ENCODE data around the gene DDX46. TPM values are rescaled to one million over a fixed set of nuclear protein-coding genes. Genes with fewer than 3 reads are reported as not detected.

Gene DDX46
- total and polyA plus RNA-seq, 2 experiments from 2014 or later, result 15.3 to 31.0 TPM

- 5% methylated on average over 69 of the region's 79 CpGs for WGBS (ENCODE audit: low lambda C conversion rate, missing lambda C conversion rate)
- H3K4me2 ChIP-seq, result peak within 1 kb of the TSS; percentile 74
- no peak for TF ChIP-seq EZH2 (IDR thresholded peaks at IDR 0.05; ENCODE audit: borderline replicate concordance)
- TF ChIP-seq EZH2phosphoT487 (IDR thresholded peaks at IDR 0.05; ENCODE audit: low read depth, severe bottlenecking, unreplicated experiment), result no peak
- TF ChIP-seq, protein P1, sequence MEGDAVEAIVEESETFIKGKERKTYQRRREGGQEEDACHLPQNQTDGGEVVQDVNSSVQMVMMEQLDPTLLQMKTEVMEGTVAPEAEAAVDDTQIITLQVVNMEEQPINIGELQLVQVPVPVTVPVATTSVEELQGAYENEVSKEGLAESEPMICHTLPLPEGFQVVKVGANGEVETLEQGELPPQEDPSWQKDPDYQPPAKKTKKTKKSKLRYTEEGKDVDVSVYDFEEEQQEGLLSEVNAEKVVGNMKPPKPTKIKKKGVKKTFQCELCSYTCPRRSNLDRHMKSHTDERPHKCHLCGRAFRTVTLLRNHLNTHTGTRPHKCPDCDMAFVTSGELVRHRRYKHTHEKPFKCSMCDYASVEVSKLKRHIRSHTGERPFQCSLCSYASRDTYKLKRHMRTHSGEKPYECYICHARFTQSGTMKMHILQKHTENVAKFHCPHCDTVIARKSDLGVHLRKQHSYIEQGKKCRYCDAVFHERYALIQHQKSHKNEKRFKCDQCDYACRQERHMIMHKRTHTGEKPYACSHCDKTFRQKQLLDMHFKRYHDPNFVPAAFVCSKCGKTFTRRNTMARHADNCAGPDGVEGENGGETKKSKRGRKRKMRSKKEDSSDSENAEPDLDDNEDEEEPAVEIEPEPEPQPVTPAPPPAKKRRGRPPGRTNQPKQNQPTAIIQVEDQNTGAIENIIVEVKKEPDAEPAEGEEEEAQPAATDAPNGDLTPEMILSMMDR (IDR thresholded peaks at IDR 0.05; ENCODE audit: poor library complexity), result no peak
- no peaks in the 10 kb centered on the region for H4K20me1 ChIP-seq (ENCODE audit: insufficient read depth, poor library complexity, severe bottlenecking)
- peak within 1 kb of the TSS; percentile 96 for H2AFZ ChIP-seq
- no peaks in the 10 kb centered on the region for H3K36me3 ChIP-seq (replicated peaks; ENCODE audit: insufficient read depth, low read depth)
- no peaks in the 10 kb centered on the region for H3K9me2 ChIP-seq (replicated peaks; ENCODE audit: insufficient read depth)
- no peaks in the 10 kb centered on the region for H3K27me3 ChIP-seq
- peak within 1 kb of the TSS; percentile 84 for H3K4me3 ChIP-seq
- DNase-seq (ENCODE audit: low spot score), result peak; percentile 94
- H3K9me3 ChIP-seq (ENCODE audit: low read depth), result no peaks in the 10 kb centered on the region
- H3K79me2 ChIP-seq, result peaks cover 37% of the 10 kb centered on the region
- H3K27ac ChIP-seq, result peak within 1 kb of the TSS; percentile 97
- peaks cover 14% of the 10 kb centered on the region for H3K4me1 ChIP-seq (ENCODE audit: insufficient read depth)
These were observed 115.6 kb downstream of the DDX46 start, which contains the start of gene TXNDC15 for GRCh38 chr5:134873987-134874830. Gene TXNDC15 (plus strand): TSS chr5:134874371. CDS start chr5:134874428, 57 bp downstream.

DNA sequence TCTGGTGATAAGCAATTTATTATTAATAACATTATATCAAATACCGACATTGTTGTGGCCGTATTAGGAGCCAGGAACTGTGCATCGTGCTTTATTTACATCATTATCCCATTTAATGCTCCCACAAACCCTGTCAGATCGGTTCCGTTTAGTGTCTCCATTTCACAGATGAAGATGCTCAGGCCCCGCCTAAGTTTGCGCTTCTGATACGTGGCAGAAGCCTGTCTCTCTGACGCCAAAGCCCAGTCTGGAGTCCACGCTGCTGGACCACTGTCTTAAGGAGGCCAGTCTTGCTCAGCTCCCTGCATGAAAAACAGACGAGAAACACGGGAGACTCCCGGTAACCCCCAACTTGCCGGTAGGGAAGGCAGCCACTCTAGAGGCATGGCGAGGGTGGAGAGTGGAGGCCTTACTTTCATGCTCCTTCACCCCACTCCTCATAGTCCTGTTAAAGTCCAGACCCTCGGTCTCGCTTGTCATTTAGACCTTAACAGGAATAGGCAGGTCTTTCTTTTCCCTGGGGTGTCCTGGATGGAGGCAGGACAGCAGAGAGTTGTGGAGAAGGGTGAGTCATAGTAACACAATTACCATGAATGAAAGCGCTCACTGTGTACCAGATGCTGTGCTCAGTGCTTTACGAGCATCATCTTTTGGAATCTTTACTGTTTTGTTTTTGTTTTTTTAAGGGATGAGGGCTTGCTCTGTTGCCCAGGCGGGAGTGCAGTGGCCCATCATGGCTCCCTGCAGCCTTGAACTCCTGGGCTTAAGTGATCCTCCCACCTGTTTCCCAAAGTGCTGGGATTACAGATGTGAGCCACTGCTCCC is 116.5 kb downstream of the DDX46 start:
- TF ChIP-seq, protein P1 (IDR thresholded peaks at IDR 0.05; ENCODE audit: poor library complexity), result no peak
- no peak for TF ChIP-seq EZH2 (IDR thresholded peaks at IDR 0.05; ENCODE audit: borderline replicate concordance)
- no peak for TF ChIP-seq EZH2phosphoT487 (IDR thresholded peaks at IDR 0.05; ENCODE audit: low read depth, severe bottlenecking, unreplicated experiment)
- H3K79me2 ChIP-seq, result peaks cover 44% of the 10 kb centered on the region
- H2AFZ ChIP-seq, result peak overlapping the region; percentile 96
- H4K20me1 ChIP-seq (ENCODE audit: insufficient read depth, poor library complexity, severe bottlenecking), result no peaks in the 10 kb centered on the region
- peak overlapping the region; percentile 97 for H3K27ac ChIP-seq
- no peaks in the 10 kb centered on the region for H3K9me3 ChIP-seq (ENCODE audit: low read depth)
- H3K4me3 ChIP-seq, result peak overlapping the region; percentile 84
- WGBS (ENCODE audit: low lambda C conversion rate, missing lambda C conversion rate), result 11% methylated on average over 20 of the region's 20 CpGs
- DNase-seq (ENCODE audit: low spot score), result peak; percentile 68
- peak overlapping the region; percentile 74 for H3K4me2 ChIP-seq
- H3K36me3 ChIP-seq (replicated peaks; ENCODE audit: insufficient read depth, low read depth), result no peaks in the 10 kb centered on the region
- no peaks in the 10 kb centered on the region for H3K9me2 ChIP-seq (replicated peaks; ENCODE audit: insufficient read depth)
- peaks cover 14% of the 10 kb centered on the region for H3K4me1 ChIP-seq (ENCODE audit: insufficient read depth)
- H3K27me3 ChIP-seq, result no peaks in the 10 kb centered on the region

DNA sequence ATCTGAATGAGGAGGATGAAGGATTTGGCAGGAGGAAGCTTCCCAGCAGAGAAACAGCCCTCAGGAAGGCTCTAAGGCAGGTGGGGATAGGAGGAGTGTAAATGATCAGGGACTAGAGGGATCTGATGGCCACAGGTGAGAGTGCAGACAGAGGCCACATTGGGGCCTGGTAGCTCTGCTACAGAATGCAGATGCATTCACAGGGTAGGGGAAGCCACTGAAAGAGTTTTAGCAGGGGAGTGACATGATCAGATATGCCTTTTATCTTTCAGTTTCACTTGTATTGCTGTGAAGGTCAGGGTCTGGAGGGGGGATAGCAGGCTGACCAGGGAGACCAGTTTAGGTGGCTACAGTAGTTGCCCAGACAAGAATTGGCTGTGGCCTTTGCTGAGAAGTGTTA is 118.6 kb downstream of the DDX46 start:
- no peak overlapping the region for H2AFZ ChIP-seq
- H4K20me1 ChIP-seq (ENCODE audit: insufficient read depth, poor library complexity, severe bottlenecking), result no peaks in the 10 kb centered on the region
- no peaks in the 10 kb centered on the region for H3K27me3 ChIP-seq
- no peak for TF ChIP-seq EZH2 (IDR thresholded peaks at IDR 0.05; ENCODE audit: borderline replicate concordance)
- TF ChIP-seq, protein P1 (IDR thresholded peaks at IDR 0.05; ENCODE audit: poor library complexity), result no peak
- TF ChIP-seq EZH2phosphoT487 (IDR thresholded peaks at IDR 0.05; ENCODE audit: low read depth, severe bottlenecking, unreplicated experiment), result no peak
- H3K9me2 ChIP-seq (replicated peaks; ENCODE audit: insufficient read depth), result no peaks in the 10 kb centered on the region
- H3K4me3 ChIP-seq, result no peak overlapping the region
- no peaks in the 10 kb centered on the region for H3K36me3 ChIP-seq (replicated peaks; ENCODE audit: insufficient read depth, low read depth)
- peaks cover 14% of the 10 kb centered on the region for H3K4me1 ChIP-seq (ENCODE audit: insufficient read depth)
- H3K9me3 ChIP-seq (ENCODE audit: low read depth), result no peaks in the 10 kb centered on the region
- H3K27ac ChIP-seq, result no peak overlapping the region
- H3K4me2 ChIP-seq, result no peak overlapping the region
- H3K79me2 ChIP-seq, result peaks cover 54% of the 10 kb centered on the region
- no peak for DNase-seq (ENCODE audit: low spot score)
